ENCODE data around the gene IP6K1. TPM values are rescaled to one million over a fixed set of nuclear protein-coding genes. Genes with fewer than 3 reads are reported as not detected.

The IP6K1 gene
- polyA plus RNA-seq, 1 donor (not counting 4 experiments of a cell fraction or from before 2014, with no cell fraction given) = 24.5 TPM

- H3K9me3 ChIP-seq (ENCODE audit: control insufficient read depth, low read depth, low read length) = no peaks in the 10 kb centered on the region
- H2AFZ ChIP-seq (ENCODE audit: control insufficient read depth, low read length) = no peak overlapping the region
- no peak overlapping the region for H3K27ac ChIP-seq (ENCODE audit: control insufficient read depth, insufficient read depth, low read length)
- DNase-seq (ENCODE audit: low read depth, low spot score) (no peak), FAIRE-seq (no peak)
- H3K79me2 ChIP-seq (ENCODE audit: control insufficient read depth, insufficient read depth, low read length) = no peaks in the 10 kb centered on the region
- H3K4me1 ChIP-seq (ENCODE audit: control insufficient read depth, extremely low read depth, insufficient read depth, low read length) = peaks cover 7% of the 10 kb centered on the region
- H3K9me1 ChIP-seq (ENCODE audit: control insufficient read depth, extremely low read depth, insufficient read depth, low read length) = no peaks in the 10 kb centered on the region
- H4K20me1 ChIP-seq (ENCODE audit: control insufficient read depth, extremely low read depth, insufficient read depth, low read length) = no peaks in the 10 kb centered on the region
- H3K36me3 ChIP-seq (ENCODE audit: control insufficient read depth in 2 of 2, extremely low read depth in 1 of 2, insufficient read depth in 2 of 2, low read length in 2 of 2) = peaks cover 0 to 19% of the 10 kb centered on the region in 2 experiments
- TF ChIP-seq, protein P1, sequence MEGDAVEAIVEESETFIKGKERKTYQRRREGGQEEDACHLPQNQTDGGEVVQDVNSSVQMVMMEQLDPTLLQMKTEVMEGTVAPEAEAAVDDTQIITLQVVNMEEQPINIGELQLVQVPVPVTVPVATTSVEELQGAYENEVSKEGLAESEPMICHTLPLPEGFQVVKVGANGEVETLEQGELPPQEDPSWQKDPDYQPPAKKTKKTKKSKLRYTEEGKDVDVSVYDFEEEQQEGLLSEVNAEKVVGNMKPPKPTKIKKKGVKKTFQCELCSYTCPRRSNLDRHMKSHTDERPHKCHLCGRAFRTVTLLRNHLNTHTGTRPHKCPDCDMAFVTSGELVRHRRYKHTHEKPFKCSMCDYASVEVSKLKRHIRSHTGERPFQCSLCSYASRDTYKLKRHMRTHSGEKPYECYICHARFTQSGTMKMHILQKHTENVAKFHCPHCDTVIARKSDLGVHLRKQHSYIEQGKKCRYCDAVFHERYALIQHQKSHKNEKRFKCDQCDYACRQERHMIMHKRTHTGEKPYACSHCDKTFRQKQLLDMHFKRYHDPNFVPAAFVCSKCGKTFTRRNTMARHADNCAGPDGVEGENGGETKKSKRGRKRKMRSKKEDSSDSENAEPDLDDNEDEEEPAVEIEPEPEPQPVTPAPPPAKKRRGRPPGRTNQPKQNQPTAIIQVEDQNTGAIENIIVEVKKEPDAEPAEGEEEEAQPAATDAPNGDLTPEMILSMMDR (optimal IDR thresholded peaks at IDR 0.05 in 1 of 3, IDR thresholded peaks at IDR 0.05 in 1 of 3, conservative IDR thresholded peaks at IDR 0.05 in 1 of 3; ENCODE audit: extremely low read depth in 1 of 3, insufficient read depth in 2 of 3, low read length in 3 of 3) = no peak
- TF ChIP-seq EZH2 (IDR thresholded peaks at IDR 0.05; ENCODE audit: low read length) = no peak
- H3K9ac ChIP-seq (ENCODE audit: control insufficient read depth, extremely low read depth, insufficient read depth, low read length) = no peak overlapping the region
- H3K4me3 ChIP-seq (ENCODE audit: control insufficient read depth in 2 of 3, extremely low read depth in 1 of 3, insufficient read depth in 2 of 3, low read depth in 1 of 3, low read length in 3 of 3) = no peak overlapping the region
- dilution Hi-C loops (cut with MboI; ENCODE audit: extremely low pct_ligation_motif_present, low sequenced_read_pairs) = no loop called here
- no peak overlapping the region for H3K4me2 ChIP-seq (ENCODE audit: control insufficient read depth, extremely low read depth, insufficient read depth, low read depth, low read length)
- no peaks in the 10 kb centered on the region for H3K27me3 ChIP-seq (ENCODE audit: control insufficient read depth, extremely low read depth, insufficient read depth, low read length)
These were observed 74.2 kb downstream of the IP6K1 start for GRCh38 chr3:49712166-49712565.

DNA sequence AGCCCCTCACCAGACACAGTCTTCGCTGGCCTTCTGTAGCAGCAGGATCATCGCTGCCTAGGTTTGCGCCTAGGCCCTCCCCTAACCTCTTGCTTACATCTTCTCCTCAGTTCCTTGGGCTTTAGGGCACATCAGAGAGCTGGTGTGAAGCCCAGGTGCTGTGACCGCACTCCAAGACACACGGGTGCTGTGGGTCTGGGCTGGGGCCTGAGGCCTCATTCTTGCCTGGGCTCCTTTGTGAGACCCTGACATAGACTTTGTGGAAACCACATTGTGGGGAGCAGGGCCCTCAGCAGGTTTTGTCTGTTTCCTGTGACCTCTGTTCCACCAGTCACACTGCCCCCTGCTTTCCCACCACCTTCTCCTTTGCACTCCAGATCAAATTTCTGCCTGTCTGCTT is 74.9 kb downstream of the IP6K1 start:
- H3K36me3 ChIP-seq (ENCODE audit: control insufficient read depth in 2 of 2, extremely low read depth in 1 of 2, insufficient read depth in 2 of 2, low read length in 2 of 2) = peaks cover 0 to 22% of the 10 kb centered on the region in 2 experiments
- H3K27me3 ChIP-seq (ENCODE audit: control insufficient read depth, extremely low read depth, insufficient read depth, low read length) = no peaks in the 10 kb centered on the region
- H3K9me1 ChIP-seq (ENCODE audit: control insufficient read depth, extremely low read depth, insufficient read depth, low read length) = no peaks in the 10 kb centered on the region
- DNase-seq (ENCODE audit: low read depth, low spot score) (no peak), FAIRE-seq (no peak)
- H3K9ac ChIP-seq (ENCODE audit: control insufficient read depth, extremely low read depth, insufficient read depth, low read length) = no peak overlapping the region
- dilution Hi-C loops (cut with MboI; ENCODE audit: extremely low pct_ligation_motif_present, low sequenced_read_pairs) = no loop called here
- TF ChIP-seq EZH2 (IDR thresholded peaks at IDR 0.05; ENCODE audit: low read length) = no peak
- TF ChIP-seq, protein P1 (optimal IDR thresholded peaks at IDR 0.05 in 1 of 3, IDR thresholded peaks at IDR 0.05 in 1 of 3, conservative IDR thresholded peaks at IDR 0.05 in 1 of 3; ENCODE audit: extremely low read depth in 1 of 3, insufficient read depth in 2 of 3, low read length in 3 of 3) = no peak
- no peaks in the 10 kb centered on the region for H3K9me3 ChIP-seq (ENCODE audit: control insufficient read depth, low read depth, low read length)
- no peak overlapping the region for H3K4me3 ChIP-seq (ENCODE audit: control insufficient read depth in 2 of 3, extremely low read depth in 1 of 3, insufficient read depth in 2 of 3, low read depth in 1 of 3, low read length in 3 of 3)
- H3K79me2 ChIP-seq (ENCODE audit: control insufficient read depth, insufficient read depth, low read length) = no peaks in the 10 kb centered on the region
- no peak overlapping the region for H2AFZ ChIP-seq (ENCODE audit: control insufficient read depth, low read length)
- H3K27ac ChIP-seq (ENCODE audit: control insufficient read depth, insufficient read depth, low read length) = no peak overlapping the region
- H3K4me1 ChIP-seq (ENCODE audit: control insufficient read depth, extremely low read depth, insufficient read depth, low read length) = peaks cover 7% of the 10 kb centered on the region
- no peak overlapping the region for H3K4me2 ChIP-seq (ENCODE audit: control insufficient read depth, extremely low read depth, insufficient read depth, low read depth, low read length)
- H4K20me1 ChIP-seq (ENCODE audit: control insufficient read depth, extremely low read depth, insufficient read depth, low read length) = no peaks in the 10 kb centered on the region
